GM19463 (cell line): Measurements from ENCODE around the gene SLC6A16.
"Not testable (repeated sequence)": the region's sequence is repeated elsewhere in the genome, so short reads cannot be mapped to it uniquely, and the experiment has no call there.

Experiments
- ATAC-seq: cut with Tn5 transposase; IDR thresholded peaks from one replicate; pipeline ENCODE4 v1.9.1; 2021; ENCODE audit warnings: mild to moderate bottlenecking, moderate library complexity; ENCODE audit not compliant: unreplicated experiment

SLC6A16 gene

GRCh38 chr19:49282184-49282583, 42.8 kb downstream of the SLC6A16 start:
- ATAC-seq: no peak

GRCh38 chr19:49272204-49272603, 52.8 kb downstream of the SLC6A16 start:
- ATAC-seq: no peak

GRCh38 chr19:49271080-49271753, 53.8 kb downstream of the SLC6A16 start:
- no peak for ATAC-seq

DNA sequence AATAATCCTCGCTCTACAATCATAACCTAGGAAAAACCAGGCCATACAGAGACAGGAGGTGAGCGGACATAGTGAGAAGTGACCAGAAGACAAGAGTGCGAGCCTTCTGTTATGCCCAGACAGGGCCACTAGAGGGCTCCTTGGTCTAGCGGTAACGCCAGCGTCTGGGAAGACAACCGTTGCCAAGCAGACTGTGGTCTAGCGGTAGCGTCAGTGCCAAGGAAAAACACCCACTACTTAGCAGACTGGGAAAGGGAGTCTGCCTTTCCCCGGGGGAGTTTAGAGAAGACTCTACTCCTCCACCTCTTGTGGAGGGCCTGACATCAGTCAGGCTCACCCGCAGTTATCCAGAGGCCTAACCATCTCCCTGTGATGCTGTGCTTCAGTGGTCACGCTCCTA, 58.6 kb downstream of the SLC6A16 start:
- ATAC-seq: not testable (repeated sequence)

- no peak for ATAC-seq
Observed at GRCh38 chr19:49264258-49264657, 60.7 kb downstream of the SLC6A16 start.

DNA sequence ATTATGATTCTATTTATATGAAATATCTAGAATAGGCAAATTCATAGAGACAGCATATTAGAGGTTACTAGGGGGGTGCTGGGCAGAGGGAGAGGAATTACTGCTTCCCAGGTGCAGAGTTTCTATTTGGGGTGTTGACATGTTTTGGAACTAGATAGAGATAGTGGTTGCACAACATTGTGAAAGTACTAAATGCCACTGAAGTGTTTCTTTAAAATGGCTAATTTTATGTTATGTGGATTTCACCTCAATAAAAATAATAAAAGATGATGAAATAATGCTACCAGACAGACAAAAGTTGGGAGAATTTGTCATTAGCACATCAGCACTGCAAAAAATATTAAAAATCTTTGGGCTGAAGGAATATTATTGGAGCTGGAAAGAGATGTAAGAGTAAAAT, 63.4 kb downstream of the SLC6A16 start:
- ATAC-seq: no peak

DNA sequence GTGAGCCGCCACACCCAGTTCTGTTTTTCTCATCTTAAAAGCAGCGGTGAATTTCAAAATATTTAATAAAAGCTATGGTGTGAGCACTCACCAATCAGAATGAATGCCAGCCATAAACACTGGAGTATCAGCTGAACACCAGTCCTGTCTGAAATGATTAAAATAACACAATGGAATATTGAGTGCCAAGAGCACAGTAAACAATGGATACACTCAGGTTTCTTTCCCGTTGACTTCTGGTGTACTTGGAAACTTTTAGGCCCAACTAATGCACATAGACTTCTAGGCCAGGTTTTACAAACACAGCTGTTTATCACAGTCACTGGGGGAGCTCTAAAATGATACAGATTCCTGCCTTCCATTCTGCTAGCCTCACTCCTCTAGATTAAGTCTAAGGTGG, 68.3 kb downstream of the SLC6A16 start:
- no peak for ATAC-seq

- ATAC-seq: no peak
Observed at GRCh38 chr19:49255674-49256073, 69.3 kb downstream of the SLC6A16 start.

DNA sequence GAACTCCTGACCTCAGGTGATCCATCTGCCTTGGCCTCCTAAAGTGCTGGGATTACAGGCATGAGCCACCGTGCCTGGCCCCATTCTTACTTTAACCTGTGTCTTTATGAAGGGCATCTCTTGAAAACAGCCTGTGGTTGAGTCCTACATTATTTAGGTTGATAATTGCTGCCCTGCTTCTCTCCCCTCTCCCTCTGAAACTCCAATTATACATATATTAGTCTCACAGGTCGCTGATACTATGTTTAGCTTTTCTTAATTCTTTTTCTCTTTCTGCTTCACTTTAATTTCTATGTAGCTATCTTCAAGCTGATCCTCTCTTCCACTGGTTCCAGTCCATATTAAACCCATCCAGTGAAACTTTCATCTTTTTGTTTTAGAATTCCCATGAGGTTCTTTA, 75.1 kb downstream of the SLC6A16 start:
- ATAC-seq: no peak

DNA sequence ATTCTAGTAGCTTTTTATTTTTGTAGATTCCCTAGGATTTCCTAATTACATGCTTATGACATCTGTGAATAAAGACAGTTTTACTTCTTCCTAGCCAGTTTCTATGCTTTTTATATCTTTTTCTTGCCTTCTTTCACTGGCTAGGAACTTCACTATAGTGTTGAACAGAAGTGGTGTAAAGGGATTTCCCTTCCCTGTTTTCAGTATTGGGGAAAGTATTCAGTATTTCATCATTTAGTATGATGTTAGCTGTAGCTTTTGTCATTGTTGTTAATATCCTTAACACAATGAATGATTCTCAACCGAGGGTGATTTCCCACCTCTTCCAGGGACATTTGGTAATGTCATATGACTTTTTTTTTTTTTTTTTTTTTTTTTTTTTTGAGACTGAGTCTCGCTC, 77.3 kb downstream of the SLC6A16 start:
- ATAC-seq: no peak

DNA sequence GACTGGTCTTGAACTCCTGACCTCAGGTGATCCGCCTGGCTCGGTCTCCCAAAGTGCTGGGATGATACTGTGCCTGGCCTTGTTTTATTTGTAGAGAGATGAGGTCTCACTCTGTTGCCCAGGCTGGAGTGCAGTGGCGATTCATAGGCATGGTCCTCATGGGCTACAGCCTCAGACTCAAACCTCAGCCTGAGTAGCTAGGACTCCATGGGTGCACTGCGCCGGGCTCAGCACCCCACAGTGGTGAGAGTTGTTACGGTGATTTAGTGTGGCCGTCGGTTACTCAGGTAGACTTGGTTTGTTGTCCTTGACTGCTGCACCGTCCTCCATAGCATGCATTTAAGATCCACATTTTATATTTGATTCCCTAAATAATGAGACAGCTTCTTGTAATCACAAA, 80.7 kb downstream of the SLC6A16 start:
- no peak for ATAC-seq

- ATAC-seq: no peak
Observed at GRCh38 chr19:49243726-49244125, 81.3 kb downstream of the SLC6A16 start.

DNA sequence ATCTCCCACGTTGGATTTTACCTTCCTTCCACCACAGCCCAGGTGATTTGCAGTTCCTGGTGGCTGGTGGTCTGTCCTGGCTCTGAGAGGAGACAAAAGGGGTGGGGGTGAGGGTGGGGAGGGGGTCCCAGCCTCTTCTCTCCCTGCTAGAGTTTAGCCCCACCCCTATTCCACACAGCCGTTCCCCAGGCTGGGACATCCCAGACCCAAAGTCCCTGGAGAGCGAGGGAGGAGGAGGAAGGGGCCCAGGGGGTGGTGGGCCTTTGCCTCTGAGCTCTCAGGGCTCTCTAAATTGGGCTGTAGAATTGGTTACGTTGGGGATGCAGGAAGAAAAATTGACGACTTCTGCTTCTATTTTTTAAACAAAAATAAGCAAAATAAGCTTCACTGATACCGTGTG, 81.9 kb downstream of the SLC6A16 start:
- no peak for ATAC-seq

GRCh38 chr19:49241769-49242168, 83.2 kb downstream of the SLC6A16 start:
- ATAC-seq: no peak
